A673 (cell line): ENCODE results near the gene RGS6.

Experiments used
- EZH2 ChIP-seq: fragments of 200-600 bp; sonication (generic); IDR thresholded peaks from 2 replicates; pipeline ENCODE4 v1.6.1; 2017; ENCODE audit warnings: borderline replicate concordance, low read depth, mild to moderate bottlenecking, mixed read lengths, antibody characterized with exemption, low read length; ENCODE audit not compliant: poor library complexity, severe bottlenecking
- TF ChIP-seq, protein P1 (sequence below): fragments of 300-800, 200-600 bp; sonication (generic); conservative IDR thresholded peaks from 2 replicates; pipeline ENCODE4 v1.5.1; 2017; ENCODE audit warnings: low read depth, mild to moderate bottlenecking, antibody characterized with exemption, low read length, moderate library complexity, mixed read lengths

DNA sequence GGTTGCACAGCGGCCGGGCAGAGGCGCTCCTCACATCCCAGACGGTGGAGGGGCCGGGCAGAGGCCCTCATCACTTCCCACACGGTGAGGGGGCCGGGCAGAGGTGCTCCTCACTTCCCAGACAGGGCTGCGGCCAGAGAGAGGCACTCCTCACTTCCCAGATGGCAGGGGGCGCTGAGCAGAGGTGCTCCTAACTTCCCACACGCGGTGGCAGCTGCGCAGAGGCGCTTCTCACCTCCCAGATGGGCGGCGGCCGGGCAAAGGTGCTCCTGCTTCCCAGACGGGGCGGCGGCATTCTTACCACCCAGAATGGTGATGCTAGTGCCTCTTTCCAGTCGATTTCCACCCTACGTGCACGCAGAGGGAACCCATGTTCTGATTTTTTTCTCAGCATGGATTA is 304.4 kb downstream of the RGS6 start:
- TF ChIP-seq, protein P1, sequence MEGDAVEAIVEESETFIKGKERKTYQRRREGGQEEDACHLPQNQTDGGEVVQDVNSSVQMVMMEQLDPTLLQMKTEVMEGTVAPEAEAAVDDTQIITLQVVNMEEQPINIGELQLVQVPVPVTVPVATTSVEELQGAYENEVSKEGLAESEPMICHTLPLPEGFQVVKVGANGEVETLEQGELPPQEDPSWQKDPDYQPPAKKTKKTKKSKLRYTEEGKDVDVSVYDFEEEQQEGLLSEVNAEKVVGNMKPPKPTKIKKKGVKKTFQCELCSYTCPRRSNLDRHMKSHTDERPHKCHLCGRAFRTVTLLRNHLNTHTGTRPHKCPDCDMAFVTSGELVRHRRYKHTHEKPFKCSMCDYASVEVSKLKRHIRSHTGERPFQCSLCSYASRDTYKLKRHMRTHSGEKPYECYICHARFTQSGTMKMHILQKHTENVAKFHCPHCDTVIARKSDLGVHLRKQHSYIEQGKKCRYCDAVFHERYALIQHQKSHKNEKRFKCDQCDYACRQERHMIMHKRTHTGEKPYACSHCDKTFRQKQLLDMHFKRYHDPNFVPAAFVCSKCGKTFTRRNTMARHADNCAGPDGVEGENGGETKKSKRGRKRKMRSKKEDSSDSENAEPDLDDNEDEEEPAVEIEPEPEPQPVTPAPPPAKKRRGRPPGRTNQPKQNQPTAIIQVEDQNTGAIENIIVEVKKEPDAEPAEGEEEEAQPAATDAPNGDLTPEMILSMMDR = no peak
- no peak for TF ChIP-seq EZH2
